Effector memory CD4-positive, alpha-beta T cell (primary cell): ENCODE data around the gene CNTFR.

Source experiments
- DNase-seq, 3 donors: peaks; one replicate each; pipeline ENCODE4 v3.0.0-alpha.2; 2020
- H3K27ac ChIP-seq: 2 replicates; pipeline ENCODE4 v1.7.0; 2013; ENCODE audit warnings: mild to moderate bottlenecking, low read length, moderate library complexity; ENCODE audit not compliant: insufficient read depth, poor library complexity, severe bottlenecking
- H3K27me3 ChIP-seq: replicated peaks from 2 replicates; pipeline ENCODE4 v1.7.0; 2013; ENCODE audit warnings: mild to moderate bottlenecking, low read length; ENCODE audit not compliant: insufficient read depth, control insufficient read depth, poor library complexity, severe bottlenecking
- H3K36me3 ChIP-seq: 2 replicates; pipeline ENCODE4 v1.7.0; 2013; ENCODE audit warnings: mild to moderate bottlenecking, low read length, moderate library complexity; ENCODE audit not compliant: control insufficient read depth, insufficient read depth
- H3K4me1 ChIP-seq: 2 replicates; pipeline ENCODE4 v1.7.0; 2013; ENCODE audit warnings: low read length, mild to moderate bottlenecking; ENCODE audit not compliant: control insufficient read depth, insufficient read depth, poor library complexity, severe bottlenecking
- H3K4me3 ChIP-seq: 2 replicates; pipeline ENCODE4 v1.7.0; 2013; ENCODE audit warnings: low read length, low read depth, mild to moderate bottlenecking; ENCODE audit not compliant: insufficient read depth, poor library complexity, severe bottlenecking
- H3K9me3 ChIP-seq: 2 replicates; pipeline ENCODE4 v1.7.0; 2013; ENCODE audit warnings: mild to moderate bottlenecking, low read length, moderate library complexity; ENCODE audit not compliant: control insufficient read depth

The CNTFR gene

GRCh38 chr9:34508463-34508862, 81.1 kb downstream of the CNTFR start:
- Histone ChIP-seq H3K4me3 (no peak overlapping the region), H3K9me3 (no peaks in the 10 kb centered on the region), H3K27ac (no peak overlapping the region), H3K4me1 (no peaks in the 10 kb centered on the region), H3K27me3 (no peaks in the 10 kb centered on the region), H3K36me3 (no peaks in the 10 kb centered on the region)
- DNase-seq, result no peak

DNA sequence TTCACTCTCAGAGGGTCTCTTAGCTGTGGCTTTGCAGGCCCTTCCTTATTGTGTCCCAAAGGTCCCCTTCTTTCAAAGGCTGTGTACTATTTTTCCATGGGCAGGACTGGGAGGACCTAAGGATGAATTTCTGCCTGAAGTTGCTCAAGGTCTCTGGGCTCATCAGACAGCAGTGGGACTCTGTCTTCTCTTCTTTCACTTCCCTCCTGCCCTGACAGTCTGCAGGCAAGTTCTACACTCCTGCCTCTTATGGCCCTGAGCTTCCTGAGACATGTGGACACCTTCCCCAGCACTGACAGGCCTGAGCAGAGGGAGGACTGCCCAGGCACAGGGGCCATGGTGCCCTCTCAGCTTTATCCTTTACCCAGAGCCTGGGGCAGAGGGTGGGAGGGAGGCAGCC, 81.6 kb downstream of the CNTFR start:
- DNase-seq, result no peak
- Histone ChIP-seq H3K4me1 (no peaks in the 10 kb centered on the region), H3K36me3 (no peaks in the 10 kb centered on the region)

DNA sequence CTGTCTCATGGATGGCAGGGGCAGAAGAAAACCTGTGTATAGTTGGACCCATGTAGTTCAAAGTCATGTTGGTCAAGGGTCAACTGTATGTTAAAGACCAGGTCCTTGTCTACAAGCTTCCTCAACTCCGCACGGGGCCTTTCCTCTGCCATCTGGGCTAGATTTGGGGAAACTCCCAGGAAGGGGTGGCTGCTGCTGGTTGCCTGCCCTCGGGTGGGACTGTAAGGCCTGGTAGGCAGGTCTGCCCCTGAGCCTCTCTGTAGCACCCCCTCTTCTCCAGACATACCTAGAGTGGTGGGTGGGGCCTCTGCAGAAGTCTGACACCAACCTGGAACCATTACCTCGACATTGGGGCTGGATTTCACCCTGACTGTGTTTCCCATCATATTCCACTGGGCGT, 82.0 kb downstream of the CNTFR start:
- Histone ChIP-seq H3K9me3 (no peaks in the 10 kb centered on the region), H3K27ac (no peak overlapping the region), H3K4me3 (no peak overlapping the region), H3K36me3 (no peaks in the 10 kb centered on the region), H3K4me1 (no peaks in the 10 kb centered on the region), H3K27me3 (no peaks in the 10 kb centered on the region)
- DNase-seq, result no peak

More for the DNA sequence above, 81.6 kb downstream of the CNTFR start:
- Histone ChIP-seq H3K27me3 (no peaks in the 10 kb centered on the region), H3K9me3 (no peaks in the 10 kb centered on the region), H3K4me3 (no peak overlapping the region), H3K27ac (no peak overlapping the region)

DNA sequence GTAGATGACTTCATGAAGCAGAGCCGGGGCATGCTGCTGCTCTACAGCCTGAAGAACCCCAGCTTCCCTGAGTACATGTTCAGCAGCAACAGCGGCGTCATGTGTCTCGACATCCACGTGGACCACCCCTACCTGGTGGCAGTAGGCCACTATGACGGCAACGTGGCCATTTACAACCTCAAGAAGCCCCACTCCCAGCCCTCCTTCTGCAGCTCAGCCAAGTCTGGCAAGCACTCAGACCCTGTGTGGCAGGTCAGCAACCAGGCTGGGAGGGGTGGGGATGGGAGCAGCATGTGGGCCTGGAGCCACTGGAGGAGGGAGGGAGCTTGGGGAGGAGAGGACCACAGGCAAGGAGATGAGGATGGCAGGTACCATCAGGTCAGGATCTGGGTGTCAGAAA, 82.9 kb downstream of the CNTFR start:
- Histone ChIP-seq H3K4me1 (no peaks in the 10 kb centered on the region), H3K27me3 (no peaks in the 10 kb centered on the region), H3K27ac (no peak overlapping the region), H3K36me3 (no peaks in the 10 kb centered on the region), H3K9me3 (no peaks in the 10 kb centered on the region), H3K4me3 (no peak overlapping the region)
- no peak for DNase-seq

DNA sequence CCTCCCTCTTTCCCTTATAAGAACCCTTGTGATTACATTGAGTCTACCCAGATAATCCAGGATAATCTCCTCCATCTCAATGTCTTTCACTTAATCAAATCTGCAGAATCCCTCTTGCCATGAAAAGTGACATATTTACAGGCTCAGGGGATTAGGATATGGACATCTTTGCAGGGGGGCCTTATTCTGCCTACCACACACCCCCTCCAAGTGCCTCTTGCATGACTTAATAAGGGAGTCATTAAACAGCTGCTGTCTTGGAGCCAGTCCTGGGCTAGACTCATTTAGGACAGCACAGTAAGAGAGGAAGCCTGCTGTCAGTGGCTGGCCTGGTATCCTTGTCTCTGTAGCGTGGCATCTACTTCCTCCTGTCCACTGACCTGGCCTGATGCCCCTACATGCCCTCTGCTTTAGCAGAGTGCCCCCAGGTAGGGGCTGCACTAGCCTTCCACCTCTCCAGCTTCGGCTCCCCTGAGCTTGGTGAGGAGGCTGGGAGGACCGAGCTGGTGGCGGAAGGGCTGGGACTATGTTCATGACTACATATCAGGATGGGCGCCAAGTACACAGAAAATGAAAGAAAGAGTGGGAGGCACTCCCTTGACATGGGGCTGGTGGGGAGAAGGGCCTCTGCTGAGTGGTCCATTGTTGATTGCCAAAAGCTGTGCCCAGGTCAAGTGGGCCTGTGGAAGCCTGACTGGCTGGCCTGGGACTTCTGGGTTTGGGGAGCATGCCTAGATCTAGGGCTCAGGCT, 84.0 kb downstream of the CNTFR start:
- Histone ChIP-seq H3K4me1 (no peaks in the 10 kb centered on the region), H3K27me3 (no peaks in the 10 kb centered on the region), H3K4me3 (no peak overlapping the region), H3K27ac (no peak overlapping the region), H3K36me3 (no peaks in the 10 kb centered on the region), H3K9me3 (no peaks in the 10 kb centered on the region)
- no peak for DNase-seq

DNA sequence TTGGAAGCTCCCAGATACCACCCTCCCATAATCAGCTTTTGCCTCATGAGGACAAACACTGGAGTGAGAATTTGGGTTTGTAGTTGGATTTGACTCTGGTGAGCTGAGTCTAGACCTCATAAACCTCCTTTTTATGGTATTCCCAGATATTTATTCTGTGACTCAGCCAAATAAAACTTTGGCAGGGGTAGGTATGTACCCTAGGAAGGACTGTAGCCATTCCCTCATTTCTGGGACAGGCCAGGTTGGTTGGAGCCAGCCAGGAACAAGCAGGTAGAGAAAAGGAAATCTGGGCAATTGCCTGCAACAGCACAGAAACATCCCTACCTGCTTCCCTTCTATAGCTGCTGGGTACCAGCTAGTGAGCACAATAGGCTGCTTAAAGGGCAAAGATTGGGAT, 86.1 kb downstream of the CNTFR start:
- no peak overlapping the region for H3K27ac ChIP-seq
- H3K4me1 ChIP-seq, result no peaks in the 10 kb centered on the region
- H3K9me3 ChIP-seq, result no peaks in the 10 kb centered on the region
- no peaks in the 10 kb centered on the region for H3K36me3 ChIP-seq
- H3K4me3 ChIP-seq, result no peak overlapping the region
- no peaks in the 10 kb centered on the region for H3K27me3 ChIP-seq
- no peak for DNase-seq

- H3K4me1 ChIP-seq, result no peaks in the 10 kb centered on the region
- H3K27ac ChIP-seq, result no peak overlapping the region
- no peaks in the 10 kb centered on the region for H3K36me3 ChIP-seq
- H3K9me3 ChIP-seq, result no peaks in the 10 kb centered on the region
- no peak for DNase-seq
- no peaks in the 10 kb centered on the region for H3K27me3 ChIP-seq
- H3K4me3 ChIP-seq, result no peak overlapping the region
Measured at GRCh38 chr9:34502891-34503290, 86.6 kb downstream of the CNTFR start.

DNA sequence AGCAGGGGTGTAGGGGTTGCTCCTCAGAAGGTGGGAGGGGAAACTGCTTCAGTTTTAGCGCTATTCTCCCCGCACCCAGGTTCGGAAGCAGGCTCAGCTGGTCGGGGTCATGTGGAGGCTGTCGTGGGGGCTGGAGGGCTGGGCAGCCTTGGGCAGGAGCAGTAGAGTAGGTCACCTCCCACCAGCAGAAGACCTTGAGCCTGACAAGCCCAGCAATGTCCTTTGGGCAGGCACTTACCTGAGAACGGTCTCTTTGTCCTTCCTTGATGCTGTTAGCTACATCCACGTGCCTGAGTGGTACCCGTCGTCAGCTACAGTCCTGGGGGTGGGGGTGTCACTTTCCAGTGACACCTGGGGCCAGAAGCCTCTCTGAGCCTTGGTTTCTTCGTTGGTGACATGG, 87.1 kb downstream of the CNTFR start:
- Histone ChIP-seq H3K27ac (no peak overlapping the region), H3K4me1 (no peaks in the 10 kb centered on the region), H3K9me3 (no peaks in the 10 kb centered on the region), H3K36me3 (no peaks in the 10 kb centered on the region), H3K27me3 (no peaks in the 10 kb centered on the region), H3K4me3 (no peak overlapping the region)
- DNase-seq, result no peak

DNA sequence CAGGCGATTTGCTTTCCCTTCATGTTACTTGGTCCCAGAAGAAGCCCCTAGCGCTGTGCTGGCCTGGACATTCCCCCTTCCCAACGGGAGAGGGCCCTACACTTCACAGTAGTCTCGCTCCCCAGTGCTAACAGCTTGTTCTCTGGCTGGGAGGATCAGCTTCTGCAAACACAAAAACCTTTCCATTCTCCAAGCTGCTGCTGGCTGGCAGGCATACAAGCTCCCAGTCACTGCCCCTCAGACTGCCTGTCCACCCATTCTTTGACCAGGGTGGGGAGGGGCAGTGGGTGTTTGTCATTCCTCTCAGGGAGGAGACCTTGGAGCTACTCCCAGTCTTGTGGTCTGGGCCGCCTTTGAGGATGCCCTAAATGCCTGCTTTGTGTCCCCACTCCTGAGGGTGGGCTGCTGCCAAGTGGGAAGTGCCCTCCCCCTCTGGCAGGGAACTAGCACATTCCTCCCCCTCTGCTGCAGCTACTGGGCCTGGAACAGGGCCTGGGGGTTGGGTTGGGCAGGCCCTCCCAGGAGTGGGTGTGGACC, 87.6 kb downstream of the CNTFR start:
- no peaks in the 10 kb centered on the region for H3K9me3 ChIP-seq
- no peak for DNase-seq
- H3K4me3 ChIP-seq, result no peak overlapping the region
- no peaks in the 10 kb centered on the region for H3K27me3 ChIP-seq
- no peak overlapping the region for H3K27ac ChIP-seq
- no peaks in the 10 kb centered on the region for H3K36me3 ChIP-seq
- H3K4me1 ChIP-seq, result no peaks in the 10 kb centered on the region
